WTC11 (cell line): Measurements from ENCODE around the gene ELMO1. TPM values are rescaled to one million over a fixed set of nuclear protein-coding genes. Genes with fewer than 3 reads are reported as not detected.

ENCODE experiments used
- ATAC-seq: fragments of 200-7000 bp; cut with Tn5 transposase; 2 replicates; pipeline ENCODE4 v1.10.0; 2021; ENCODE audit warnings: mild to moderate bottlenecking, moderate library complexity
- CTCF ChIA-PET: fragments of 300-600 bp; sonication (Branson Sonifier 250); formaldehyde crosslinking; loops from one replicate; lab custom pipeline; 2021; ENCODE audit warnings: antibody characterized with exemption; lab: Charles Lee
- POLR2A ChIA-PET: fragments of 350-600 bp; sonication (Branson Sonifier 250); formaldehyde crosslinking; loops from one replicate; lab custom pipeline; 2021; ENCODE audit warnings: antibody characterized with exemption; lab: Charles Lee
- DNase-seq: peaks from one replicate; pipeline ENCODE4 v3.0.0; 2021; ENCODE audit warnings: low spot score
- H3K27ac Mint-ChIP-seq: 2 replicates; pipeline ENCODE4 v1.8.0; 2021; ENCODE audit warnings: mixed read lengths
- H3K27me3 Mint-ChIP-seq: 2 replicates; pipeline ENCODE4 v1.8.0; 2021; ENCODE audit warnings: low read depth, mild to moderate bottlenecking, moderate library complexity, mixed read lengths
- H3K36me3 Mint-ChIP-seq: 2 replicates; pipeline ENCODE4 v1.8.0; 2021; ENCODE audit warnings: mixed read lengths
- H3K4me1 Mint-ChIP-seq: 2 replicates; pipeline ENCODE4 v1.8.0; 2022; ENCODE audit warnings: mixed read lengths
- H3K4me3 Mint-ChIP-seq: 2 replicates; pipeline ENCODE4 v1.8.0; 2021; ENCODE audit warnings: mild to moderate bottlenecking, moderate library complexity, mixed read lengths
- H3K9me3 Mint-ChIP-seq: 2 replicates; pipeline ENCODE4 v1.8.0; 2021; ENCODE audit warnings: mixed read lengths
- ESRRA ChIP-seq: sonication (generic); formaldehyde crosslinking; IDR thresholded peaks from 2 replicates; pipeline ENCODE4 v1.8.1; 2022; ENCODE audit warnings: mild to moderate bottlenecking, missing genetic modification reagents, borderline replicate concordance
- GABPB1 ChIP-seq: sonication (generic); formaldehyde crosslinking; IDR thresholded peaks from 2 replicates; pipeline ENCODE4 v1.8.1; 2023; ENCODE audit warnings: mild to moderate bottlenecking, missing genetic modification reagents
- JAZF1 ChIP-seq: fragments of 250-450 bp; sonication (Bioruptor Pico); IDR thresholded peaks from 2 replicates; pipeline ENCODE4 v1.9.0; 2021; ENCODE audit warnings: moderate library complexity, mild to moderate bottlenecking, inconsistent platforms
- MYBL2 ChIP-seq: sonication (generic); formaldehyde crosslinking; IDR thresholded peaks from 2 replicates; pipeline ENCODE4 v1.8.1; 2023; ENCODE audit warnings: mild to moderate bottlenecking, moderate library complexity, missing genetic modification reagents
- NFATC4 ChIP-seq: fragments of 250-450 bp; sonication (Bioruptor Pico); IDR thresholded peaks from 2 replicates; pipeline ENCODE4 v1.9.0; 2021; ENCODE audit warnings: mild to moderate bottlenecking
- TEAD1 ChIP-seq: sonication (generic); formaldehyde crosslinking; IDR thresholded peaks from 2 replicates; pipeline ENCODE4 v1.8.0; 2022; ENCODE audit warnings: mild to moderate bottlenecking, missing genetic modification reagents
- TP53 ChIP-seq: sonication (generic); formaldehyde crosslinking; IDR thresholded peaks from 2 replicates; pipeline ENCODE4 v1.8.1; 2023; ENCODE audit warnings: mild to moderate bottlenecking, missing genetic modification reagents
- total RNA-seq: library from RNA; stranded (reverse); gene quantifications from 3 replicates; pipeline ENCODE4 v1.2.3, GENCODE V29; 2021
- TF ChIP-seq, protein P1 (sequence below): sonication (generic); formaldehyde crosslinking; IDR thresholded peaks from 2 replicates; pipeline ENCODE4 v1.8.1; 2023; ENCODE audit warnings: mild to moderate bottlenecking, missing genetic modification reagents
- TF ChIP-seq, protein P2 (sequence below): fragments of 250-450 bp; sonication (Bioruptor Pico); IDR thresholded peaks from 2 replicates; pipeline ENCODE4 v1.9.0; 2021; ENCODE audit warnings: mild to moderate bottlenecking
- TF ChIP-seq, protein P3 (sequence below): fragments of 200-600 bp; IDR thresholded peaks from 2 replicates; pipeline ENCODE4 v1.8.0; 2022; ENCODE audit warnings: antibody characterized with exemption
- TF ChIP-seq, protein P4 (sequence below): sonication (generic); formaldehyde crosslinking; IDR thresholded peaks from 2 replicates; pipeline ENCODE4 v1.8.1; 2022; ENCODE audit warnings: mild to moderate bottlenecking, moderate library complexity, missing genetic modification reagents
- TF ChIP-seq, protein P5 (sequence below): fragments of 250-450 bp; sonication (Bioruptor Pico); IDR thresholded peaks from 2 replicates; pipeline ENCODE4 v1.9.0; 2021; ENCODE audit warnings: mild to moderate bottlenecking
- TF ChIP-seq, protein P6 (sequence below): sonication (generic); formaldehyde crosslinking; IDR thresholded peaks from 2 replicates; pipeline ENCODE4 v1.8.1; 2023; ENCODE audit warnings: mild to moderate bottlenecking, missing genetic modification reagents, borderline replicate concordance
- TF ChIP-seq, protein P7 (sequence below): sonication (generic); formaldehyde crosslinking; IDR thresholded peaks from 2 replicates; pipeline ENCODE4 v1.8.0; 2022; ENCODE audit warnings: mild to moderate bottlenecking, missing genetic modification reagents

Gene ELMO1
- total RNA-seq, 1 experiment from 2014 or later, result 19.4 TPM

DNA sequence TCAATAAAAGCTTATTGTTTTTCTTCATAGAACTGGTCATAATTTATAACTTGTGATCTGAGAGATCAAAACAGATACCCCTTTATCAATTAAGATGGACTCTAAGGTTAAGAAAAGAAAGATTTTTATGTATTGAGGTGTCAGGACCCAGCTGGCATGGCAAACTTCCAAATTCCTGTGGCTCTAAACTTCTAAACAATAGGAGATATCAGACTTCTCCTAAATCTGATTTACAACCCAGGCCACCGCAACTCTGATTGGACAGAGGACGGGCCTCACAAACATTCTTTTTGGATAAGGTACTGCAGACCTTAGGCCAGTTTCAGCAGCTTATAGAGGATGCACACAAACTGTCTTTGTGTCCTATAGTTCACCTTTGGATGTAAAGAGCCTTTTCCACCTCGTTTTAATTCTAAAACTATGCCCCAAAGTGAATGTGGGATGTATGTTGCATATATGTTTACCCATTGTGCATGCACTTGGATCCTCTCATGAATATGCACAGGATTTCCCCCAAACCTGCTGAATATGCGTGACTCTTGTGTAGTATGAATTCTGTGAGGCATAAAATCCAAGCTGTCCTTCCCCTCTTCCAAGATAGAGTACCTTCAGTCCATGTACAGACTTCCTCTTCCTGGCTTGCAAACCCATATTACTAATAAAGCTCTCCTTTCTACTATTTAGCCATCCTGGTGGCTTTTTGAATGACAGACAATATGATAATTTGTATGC lies 69.0 kb downstream of the ELMO1 start:
- H3K9me3 Mint-ChIP-seq, result peaks cover 40% of the 10 kb centered on the region
- peaks cover 37% of the 10 kb centered on the region for H3K36me3 Mint-ChIP-seq
- no peak overlapping the region for H3K27ac Mint-ChIP-seq
- H3K4me3 Mint-ChIP-seq, result no peak overlapping the region
- TF ChIP-seq GABPB1 (CRISPR knock-in tag), result no peak
- no peak for TF ChIP-seq JAZF1 (CRISPR knock-in tag)
- no peak for TF ChIP-seq TP53
- TF ChIP-seq, protein P1, sequence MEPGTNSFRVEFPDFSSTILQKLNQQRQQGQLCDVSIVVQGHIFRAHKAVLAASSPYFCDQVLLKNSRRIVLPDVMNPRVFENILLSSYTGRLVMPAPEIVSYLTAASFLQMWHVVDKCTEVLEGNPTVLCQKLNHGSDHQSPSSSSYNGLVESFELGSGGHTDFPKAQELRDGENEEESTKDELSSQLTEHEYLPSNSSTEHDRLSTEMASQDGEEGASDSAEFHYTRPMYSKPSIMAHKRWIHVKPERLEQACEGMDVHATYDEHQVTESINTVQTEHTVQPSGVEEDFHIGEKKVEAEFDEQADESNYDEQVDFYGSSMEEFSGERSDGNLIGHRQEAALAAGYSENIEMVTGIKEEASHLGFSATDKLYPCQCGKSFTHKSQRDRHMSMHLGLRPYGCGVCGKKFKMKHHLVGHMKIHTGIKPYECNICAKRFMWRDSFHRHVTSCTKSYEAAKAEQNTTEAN (CRISPR knock-in tag), result no peak
- TF ChIP-seq TEAD1, result no peak
- TF ChIP-seq, protein P2, sequence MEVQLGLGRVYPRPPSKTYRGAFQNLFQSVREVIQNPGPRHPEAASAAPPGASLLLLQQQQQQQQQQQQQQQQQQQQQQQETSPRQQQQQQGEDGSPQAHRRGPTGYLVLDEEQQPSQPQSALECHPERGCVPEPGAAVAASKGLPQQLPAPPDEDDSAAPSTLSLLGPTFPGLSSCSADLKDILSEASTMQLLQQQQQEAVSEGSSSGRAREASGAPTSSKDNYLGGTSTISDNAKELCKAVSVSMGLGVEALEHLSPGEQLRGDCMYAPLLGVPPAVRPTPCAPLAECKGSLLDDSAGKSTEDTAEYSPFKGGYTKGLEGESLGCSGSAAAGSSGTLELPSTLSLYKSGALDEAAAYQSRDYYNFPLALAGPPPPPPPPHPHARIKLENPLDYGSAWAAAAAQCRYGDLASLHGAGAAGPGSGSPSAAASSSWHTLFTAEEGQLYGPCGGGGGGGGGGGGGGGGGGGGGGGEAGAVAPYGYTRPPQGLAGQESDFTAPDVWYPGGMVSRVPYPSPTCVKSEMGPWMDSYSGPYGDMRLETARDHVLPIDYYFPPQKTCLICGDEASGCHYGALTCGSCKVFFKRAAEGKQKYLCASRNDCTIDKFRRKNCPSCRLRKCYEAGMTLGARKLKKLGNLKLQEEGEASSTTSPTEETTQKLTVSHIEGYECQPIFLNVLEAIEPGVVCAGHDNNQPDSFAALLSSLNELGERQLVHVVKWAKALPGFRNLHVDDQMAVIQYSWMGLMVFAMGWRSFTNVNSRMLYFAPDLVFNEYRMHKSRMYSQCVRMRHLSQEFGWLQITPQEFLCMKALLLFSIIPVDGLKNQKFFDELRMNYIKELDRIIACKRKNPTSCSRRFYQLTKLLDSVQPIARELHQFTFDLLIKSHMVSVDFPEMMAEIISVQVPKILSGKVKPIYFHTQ (CRISPR knock-in tag), result no peak
- ATAC-seq (no peak), DNase-seq (no peak)
- H3K4me1 Mint-ChIP-seq, result peaks cover 35% of the 10 kb centered on the region
- ChIA-PET CTCF (no interaction called here), POLR2A (no interaction called here)
- H3K27me3 Mint-ChIP-seq, result no peaks in the 10 kb centered on the region

DNA sequence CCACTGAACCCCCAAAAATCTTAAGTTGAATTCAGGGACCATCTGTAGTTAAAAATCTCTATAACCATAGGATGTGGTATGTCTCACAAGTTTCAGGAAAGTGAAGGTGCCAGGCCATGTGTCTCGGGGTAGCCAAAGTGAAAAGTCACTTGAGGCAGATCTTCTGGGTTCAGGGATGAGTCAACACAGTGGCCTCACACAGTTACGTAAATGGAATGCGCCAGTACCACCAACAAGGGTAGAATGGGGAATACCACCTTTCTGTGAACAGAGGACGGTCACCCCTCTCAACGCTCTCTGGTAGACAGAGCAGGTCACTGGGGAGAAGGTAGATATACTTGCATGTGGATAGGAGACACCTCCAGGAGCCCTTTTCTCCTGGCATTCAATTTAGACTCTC lies 71.4 kb downstream of the ELMO1 start:
- H3K4me1 Mint-ChIP-seq, result peaks cover 26% of the 10 kb centered on the region
- no peaks in the 10 kb centered on the region for H3K27me3 Mint-ChIP-seq
- peaks cover 37% of the 10 kb centered on the region for H3K36me3 Mint-ChIP-seq

More for the DNA sequence above, 71.4 kb downstream of the ELMO1 start:
- no peak overlapping the region for H3K27ac Mint-ChIP-seq
- CTCF ChIA-PET, result no interaction called here
- TF ChIP-seq, protein P3, sequence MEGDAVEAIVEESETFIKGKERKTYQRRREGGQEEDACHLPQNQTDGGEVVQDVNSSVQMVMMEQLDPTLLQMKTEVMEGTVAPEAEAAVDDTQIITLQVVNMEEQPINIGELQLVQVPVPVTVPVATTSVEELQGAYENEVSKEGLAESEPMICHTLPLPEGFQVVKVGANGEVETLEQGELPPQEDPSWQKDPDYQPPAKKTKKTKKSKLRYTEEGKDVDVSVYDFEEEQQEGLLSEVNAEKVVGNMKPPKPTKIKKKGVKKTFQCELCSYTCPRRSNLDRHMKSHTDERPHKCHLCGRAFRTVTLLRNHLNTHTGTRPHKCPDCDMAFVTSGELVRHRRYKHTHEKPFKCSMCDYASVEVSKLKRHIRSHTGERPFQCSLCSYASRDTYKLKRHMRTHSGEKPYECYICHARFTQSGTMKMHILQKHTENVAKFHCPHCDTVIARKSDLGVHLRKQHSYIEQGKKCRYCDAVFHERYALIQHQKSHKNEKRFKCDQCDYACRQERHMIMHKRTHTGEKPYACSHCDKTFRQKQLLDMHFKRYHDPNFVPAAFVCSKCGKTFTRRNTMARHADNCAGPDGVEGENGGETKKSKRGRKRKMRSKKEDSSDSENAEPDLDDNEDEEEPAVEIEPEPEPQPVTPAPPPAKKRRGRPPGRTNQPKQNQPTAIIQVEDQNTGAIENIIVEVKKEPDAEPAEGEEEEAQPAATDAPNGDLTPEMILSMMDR, result no peak
- TF ChIP-seq NFATC4 (CRISPR knock-in tag) (no peak), ESRRA (CRISPR knock-in tag) (no peak), MYBL2 (no peak)
- TF ChIP-seq, protein P4, sequence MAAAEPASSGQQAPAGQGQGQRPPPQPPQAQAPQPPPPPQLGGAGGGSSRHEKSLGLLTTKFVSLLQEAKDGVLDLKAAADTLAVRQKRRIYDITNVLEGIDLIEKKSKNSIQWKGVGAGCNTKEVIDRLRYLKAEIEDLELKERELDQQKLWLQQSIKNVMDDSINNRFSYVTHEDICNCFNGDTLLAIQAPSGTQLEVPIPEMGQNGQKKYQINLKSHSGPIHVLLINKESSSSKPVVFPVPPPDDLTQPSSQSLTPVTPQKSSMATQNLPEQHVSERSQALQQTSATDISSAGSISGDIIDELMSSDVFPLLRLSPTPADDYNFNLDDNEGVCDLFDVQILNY (CRISPR knock-in tag), result no peak
- TF ChIP-seq, protein P5, sequence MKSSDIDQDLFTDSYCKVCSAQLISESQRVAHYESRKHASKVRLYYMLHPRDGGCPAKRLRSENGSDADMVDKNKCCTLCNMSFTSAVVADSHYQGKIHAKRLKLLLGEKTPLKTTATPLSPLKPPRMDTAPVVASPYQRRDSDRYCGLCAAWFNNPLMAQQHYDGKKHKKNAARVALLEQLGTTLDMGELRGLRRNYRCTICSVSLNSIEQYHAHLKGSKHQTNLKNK (CRISPR knock-in tag), result no peak
- TF ChIP-seq, protein P6, sequence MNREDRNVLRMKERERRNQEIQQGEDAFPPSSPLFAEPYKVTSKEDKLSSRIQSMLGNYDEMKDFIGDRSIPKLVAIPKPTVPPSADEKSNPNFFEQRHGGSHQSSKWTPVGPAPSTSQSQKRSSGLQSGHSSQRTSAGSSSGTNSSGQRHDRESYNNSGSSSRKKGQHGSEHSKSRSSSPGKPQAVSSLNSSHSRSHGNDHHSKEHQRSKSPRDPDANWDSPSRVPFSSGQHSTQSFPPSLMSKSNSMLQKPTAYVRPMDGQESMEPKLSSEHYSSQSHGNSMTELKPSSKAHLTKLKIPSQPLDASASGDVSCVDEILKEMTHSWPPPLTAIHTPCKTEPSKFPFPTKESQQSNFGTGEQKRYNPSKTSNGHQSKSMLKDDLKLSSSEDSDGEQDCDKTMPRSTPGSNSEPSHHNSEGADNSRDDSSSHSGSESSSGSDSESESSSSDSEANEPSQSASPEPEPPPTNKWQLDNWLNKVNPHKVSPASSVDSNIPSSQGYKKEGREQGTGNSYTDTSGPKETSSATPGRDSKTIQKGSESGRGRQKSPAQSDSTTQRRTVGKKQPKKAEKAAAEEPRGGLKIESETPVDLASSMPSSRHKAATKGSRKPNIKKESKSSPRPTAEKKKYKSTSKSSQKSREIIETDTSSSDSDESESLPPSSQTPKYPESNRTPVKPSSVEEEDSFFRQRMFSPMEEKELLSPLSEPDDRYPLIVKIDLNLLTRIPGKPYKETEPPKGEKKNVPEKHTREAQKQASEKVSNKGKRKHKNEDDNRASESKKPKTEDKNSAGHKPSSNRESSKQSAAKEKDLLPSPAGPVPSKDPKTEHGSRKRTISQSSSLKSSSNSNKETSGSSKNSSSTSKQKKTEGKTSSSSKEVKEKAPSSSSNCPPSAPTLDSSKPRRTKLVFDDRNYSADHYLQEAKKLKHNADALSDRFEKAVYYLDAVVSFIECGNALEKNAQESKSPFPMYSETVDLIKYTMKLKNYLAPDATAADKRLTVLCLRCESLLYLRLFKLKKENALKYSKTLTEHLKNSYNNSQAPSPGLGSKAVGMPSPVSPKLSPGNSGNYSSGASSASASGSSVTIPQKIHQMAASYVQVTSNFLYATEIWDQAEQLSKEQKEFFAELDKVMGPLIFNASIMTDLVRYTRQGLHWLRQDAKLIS (CRISPR knock-in tag), result no peak
- TF ChIP-seq, protein P7, sequence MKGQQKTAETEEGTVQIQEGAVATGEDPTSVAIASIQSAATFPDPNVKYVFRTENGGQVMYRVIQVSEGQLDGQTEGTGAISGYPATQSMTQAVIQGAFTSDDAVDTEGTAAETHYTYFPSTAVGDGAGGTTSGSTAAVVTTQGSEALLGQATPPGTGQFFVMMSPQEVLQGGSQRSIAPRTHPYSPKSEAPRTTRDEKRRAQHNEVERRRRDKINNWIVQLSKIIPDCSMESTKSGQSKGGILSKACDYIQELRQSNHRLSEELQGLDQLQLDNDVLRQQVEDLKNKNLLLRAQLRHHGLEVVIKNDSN (CRISPR knock-in tag), result no peak
- TF ChIP-seq, all 79 proteins: peak for 0
- H3K4me3 Mint-ChIP-seq, result no peak overlapping the region
- DNase-seq (no peak), ATAC-seq (no peak)
- H3K9me3 Mint-ChIP-seq, result peaks cover 40% of the 10 kb centered on the region
- POLR2A ChIA-PET, result no interaction called here
